Measurements from ENCODE around the gene PLK5. TPM values are rescaled to one million over a fixed set of nuclear protein-coding genes. Genes with fewer than 3 reads are reported as not detected.
"Not testable (repeated sequence)": the region's sequence is repeated elsewhere in the genome, so short reads cannot be mapped to it uniquely, and the experiment has no call there.

The PLK5 gene, protein sequence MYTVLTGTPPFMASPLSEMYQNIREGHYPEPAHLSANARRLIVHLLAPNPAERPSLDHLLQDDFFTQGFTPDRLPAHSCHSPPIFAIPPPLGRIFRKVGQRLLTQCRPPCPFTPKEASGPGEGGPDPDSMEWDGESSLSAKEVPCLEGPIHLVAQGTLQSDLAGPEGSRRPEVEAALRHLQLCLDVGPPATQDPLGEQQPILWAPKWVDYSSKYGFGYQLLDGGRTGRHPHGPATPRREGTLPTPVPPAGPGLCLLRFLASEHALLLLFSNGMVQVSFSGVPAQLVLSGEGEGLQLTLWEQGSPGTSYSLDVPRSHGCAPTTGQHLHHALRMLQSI
- not detected for total RNA-seq
- polyA plus RNA-seq, result not detected
- total RNA-seq, result 0 to 0.60 (median 0.31) reads per million in 6 experiments

DNA sequence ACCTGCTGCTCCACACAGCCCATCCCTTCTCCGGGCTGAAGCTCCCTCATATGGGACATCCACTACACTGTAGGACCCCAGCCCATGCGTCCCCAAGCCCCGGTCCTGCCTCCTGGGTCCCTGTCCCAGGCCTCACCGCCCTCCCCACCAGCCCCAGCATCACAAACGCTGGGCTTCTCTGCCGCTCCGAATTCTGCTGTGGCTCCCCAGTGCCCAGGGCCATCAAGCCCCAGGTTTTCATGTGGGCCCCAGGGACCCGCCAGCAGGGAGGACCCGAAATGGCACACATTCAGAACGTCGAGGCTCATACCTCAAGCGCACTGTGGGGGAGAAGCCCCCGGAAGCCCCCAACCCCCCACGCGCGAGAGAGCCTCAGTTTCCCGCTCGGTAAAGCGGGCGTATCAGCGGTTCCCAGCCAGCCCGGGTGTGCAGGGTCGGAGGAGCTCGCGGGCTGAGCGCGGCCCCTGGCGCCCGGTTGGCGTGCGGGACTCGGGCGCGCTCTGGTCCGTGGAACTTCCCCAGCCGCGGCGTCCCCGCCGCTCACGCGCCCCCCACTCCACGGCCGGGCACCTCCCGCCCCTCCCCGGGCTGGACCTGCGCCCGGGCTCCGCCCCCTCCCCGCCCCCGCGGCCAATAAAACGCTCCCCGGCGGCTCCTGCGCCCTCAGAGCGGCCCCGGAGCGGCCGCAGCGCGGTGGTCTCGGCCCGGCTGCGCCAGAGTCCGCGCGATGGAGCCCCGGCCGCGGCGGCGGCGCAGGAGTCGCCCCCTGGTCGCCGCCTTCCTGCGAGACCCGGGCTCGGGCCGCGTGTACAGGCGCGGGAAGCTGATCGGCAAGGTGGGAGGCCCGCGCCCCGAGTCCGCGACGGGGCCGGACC, at the start of gene PLK5:
Gene PLK5 (plus strand): TSS at position 666 of the 875 bp plus-strand sequence. CDS start 2,920 bp downstream, outside the sequence.
- POLR2A ChIA-PET, result interaction anchor here (0.5 to 0.6 kb wide), 2 partner anchors 11 to 240 kb away, joined by 3 to 4 read pairs; no protein-coding TSS in a partner anchor
- Mint-ChIP-seq H3K27me3 (peaks cover 19 to 56% (median 32%) of the 10 kb centered on the region in 5 donors), H3K4me3 (peak within 1 kb of the TSS in 8 of 10 donors; percentile 18 to 70 (median 44)), H3K9me3 (peaks cover 0 to 1% (median 0%) of the 10 kb centered on the region in 9 donors), H3K27ac (no peak within 1 kb of the TSS), H3K36me3 (peaks cover 0 to 7% (median 2%) of the 10 kb centered on the region in 3 donors), H3K4me1 (peaks cover 6 to 11% (median 9%) of the 10 kb centered on the region in 4 donors)
- ATAC-seq, result peak in 1 of 2 donors; percentile 23
- DNase-seq, result no peak

DNA sequence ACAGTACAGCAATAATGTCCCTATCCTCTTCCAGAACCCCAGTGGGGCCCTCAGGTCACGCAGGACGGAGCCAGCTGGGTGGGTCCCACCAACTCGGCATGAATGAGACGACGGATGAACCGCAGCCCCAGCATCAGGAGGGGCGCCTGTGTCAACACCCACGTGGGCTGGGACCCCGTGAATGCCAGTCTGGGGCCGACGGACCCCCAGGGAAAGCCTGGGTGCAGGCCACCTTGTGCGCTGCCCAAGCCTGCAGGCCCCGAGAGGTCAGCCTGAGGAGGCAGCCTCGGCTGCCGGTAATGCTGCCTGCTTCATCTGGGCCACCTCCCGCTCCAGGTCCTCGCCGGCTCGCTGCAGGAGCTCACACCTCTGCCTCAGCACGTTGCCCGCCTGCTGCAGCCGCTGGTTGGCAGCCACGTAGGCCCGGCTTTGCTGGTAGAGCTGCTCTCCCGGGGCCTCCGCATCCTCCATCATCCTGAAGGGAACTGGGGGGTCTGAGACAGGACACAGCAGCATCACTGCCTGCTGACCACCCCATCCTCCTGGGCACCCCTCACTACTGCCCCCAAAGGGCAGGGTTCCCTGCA, 49.0 kb upstream of the PLK5 start:
- POLR2A ChIA-PET, result interaction anchor here (1.1 kb wide), 1 partner anchor 16 kb away, joined by 3 read pairs; the partner anchor contains the start of gene REEP6
- Mint-ChIP-seq H3K4me3 (peak overlapping the region in 1 of 10 donors; percentile 51), H3K27me3 (no peaks in the 10 kb centered on the region), H3K9me3 (no peaks in the 10 kb centered on the region), H3K4me1 (peaks cover 14 to 39% (median 30%) of the 10 kb centered on the region in 4 donors), H3K36me3 (peaks cover 0 to 9% (median 2%) of the 10 kb centered on the region in 3 donors), H3K27ac (peak overlapping the region in 1 of 10 donors; percentile 51)
- DNase-seq (no peak), ATAC-seq (no peak)

DNA sequence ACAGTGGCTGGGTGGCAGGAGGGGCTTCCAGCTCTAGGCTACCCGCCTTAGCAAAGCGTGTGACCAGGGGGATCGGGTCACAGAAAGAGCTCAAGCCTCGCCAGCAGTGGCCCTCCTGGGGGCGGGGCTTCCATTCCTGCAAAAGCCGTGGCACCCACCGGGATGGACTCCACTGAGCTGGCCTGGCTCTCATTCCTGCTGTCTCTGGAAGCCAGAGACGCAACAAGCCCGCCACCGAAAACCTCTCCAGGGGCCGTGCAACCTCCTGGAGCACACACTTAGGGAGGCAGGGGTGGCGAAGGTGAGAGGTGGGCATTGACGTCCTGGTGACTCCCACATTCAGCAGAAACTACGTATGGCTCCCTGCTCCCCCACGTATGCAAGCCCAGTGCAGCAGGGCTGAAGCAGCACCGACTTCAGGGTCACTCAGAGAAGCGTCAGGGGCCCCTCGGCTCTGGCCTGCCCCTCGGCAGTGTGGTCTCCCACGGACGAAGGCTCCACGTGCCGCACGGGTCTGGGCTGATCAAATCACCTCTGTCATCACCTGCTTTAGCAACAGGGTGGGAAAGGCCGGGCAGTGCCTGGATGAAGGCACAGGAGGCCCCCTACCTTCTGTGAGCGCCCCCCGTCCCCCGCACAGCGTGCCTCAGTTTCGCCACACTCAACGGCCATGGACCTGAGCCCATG, 48.0 kb upstream of the PLK5 start:
- Mint-ChIP-seq H3K27me3 (no peaks in the 10 kb centered on the region), H3K36me3 (peaks cover 0 to 9% (median 2%) of the 10 kb centered on the region in 3 donors), H3K27ac (peak overlapping the region in 1 of 10 donors; percentile 32), H3K4me1 (peaks cover 13 to 37% (median 26%) of the 10 kb centered on the region in 4 donors), H3K9me3 (no peaks in the 10 kb centered on the region), H3K4me3 (no peak overlapping the region)
- POLR2A ChIA-PET, result no interaction called here
- peak in 1 of 10 donors; percentile 18 for DNase-seq
- ATAC-seq, result no peak

DNA sequence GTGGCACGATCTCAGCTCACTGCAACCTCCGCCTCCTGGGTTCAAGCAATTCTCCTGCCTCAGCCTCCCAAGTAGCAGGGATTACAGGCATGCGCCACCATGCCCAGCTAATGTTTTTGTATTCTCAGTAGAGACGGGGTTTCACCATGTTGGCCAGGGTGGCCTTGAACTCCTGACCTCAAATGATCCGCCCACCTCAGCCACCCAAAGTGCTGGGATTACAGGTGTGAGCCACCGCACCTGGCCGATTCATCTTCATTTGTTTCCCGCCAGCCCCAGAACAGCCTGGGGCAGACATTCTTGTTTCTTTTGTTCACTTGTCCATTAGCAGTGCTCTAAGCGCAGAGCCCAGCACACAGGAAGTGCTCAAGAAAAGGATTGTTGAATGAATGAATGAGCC, 46.8 kb upstream of the PLK5 start:
- not testable (repeated sequence) for H3K9me3 Mint-ChIP-seq, ATAC-seq, H3K27me3 Mint-ChIP-seq, DNase-seq, H3K36me3 Mint-ChIP-seq
- Mint-ChIP-seq H3K27ac (peak overlapping the region in 2 of 10 donors; percentile 29 to 43), H3K4me1 (peaks cover 11 to 29% (median 19%) of the 10 kb centered on the region in 4 donors), H3K4me3 (peak overlapping the region in 8 of 10 donors; percentile 18 to 86 (median 60))
- POLR2A ChIA-PET, result interaction anchor here (0.6 kb wide), 1 partner anchor 14 kb away, joined by 3 read pairs; the partner anchor contains the start of gene REEP6

DNA sequence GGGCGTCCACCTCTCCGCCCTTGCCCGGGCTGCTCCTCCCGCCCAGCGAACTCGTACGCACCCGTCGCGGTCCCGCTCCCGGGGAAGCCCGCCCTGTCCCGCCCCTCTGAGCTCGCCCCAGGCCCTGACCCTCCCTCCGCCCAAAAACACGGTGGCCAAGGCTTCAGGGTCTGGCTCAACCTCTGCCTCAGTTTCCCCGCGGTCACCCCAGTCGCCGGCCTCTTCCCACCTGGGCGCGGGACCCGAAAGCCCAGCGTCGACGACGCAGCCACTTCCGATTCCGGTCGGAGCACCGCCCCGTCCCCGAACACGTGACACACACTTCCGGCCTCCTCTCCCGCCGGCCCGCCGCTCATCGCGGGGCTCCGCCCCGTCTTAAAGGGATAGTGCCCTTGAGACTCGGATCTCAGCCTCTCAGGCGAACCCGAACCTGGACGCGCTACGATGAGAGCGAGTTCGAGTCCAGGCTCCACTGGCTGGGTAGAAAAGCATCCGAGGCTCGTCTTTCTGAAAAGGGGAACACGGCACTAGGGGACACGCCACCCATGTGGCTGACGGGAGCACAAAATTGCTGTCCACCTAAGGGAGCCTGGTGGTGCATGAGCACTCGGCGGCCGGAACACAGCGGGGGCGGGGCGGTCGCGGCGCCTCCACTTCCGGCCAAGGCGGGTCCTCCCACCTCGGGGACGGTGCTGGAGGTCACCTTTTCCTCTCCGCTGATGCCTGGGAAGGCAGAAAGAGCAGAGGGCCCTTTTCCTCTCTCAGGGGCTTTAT, 44.8 kb upstream of the PLK5 start, which contains the start of gene C19orf25:
Gene C19orf25 (minus strand): TSS at position 282 of the 774 bp plus-strand sequence. CDS start 312 bp downstream, outside the sequence.
- peaks cover 0 to 9% (median 2%) of the 10 kb centered on the region in 3 donors for H3K36me3 Mint-ChIP-seq
- no peaks in the 10 kb centered on the region for H3K9me3 Mint-ChIP-seq
- H3K27me3 Mint-ChIP-seq, result no peaks in the 10 kb centered on the region
- H3K4me3 Mint-ChIP-seq, result peak within 1 kb of the TSS; percentile 96 to 100 (median 98)
- peak within 1 kb of the TSS; percentile 93 to 99 (median 97) for H3K27ac Mint-ChIP-seq
- ATAC-seq, result peak; percentile 96 to 98
- peak; percentile 82 to 94 (median 86) for DNase-seq
- POLR2A ChIA-PET, result interaction anchor here (0.6 to 2.3 kb wide), 3 partner anchors 12 to 74 kb away, joined by 3 to 14 read pairs (median 3); partner anchors contain the start of gene REEP6
- H3K4me1 Mint-ChIP-seq, result peaks cover 7 to 24% (median 16%) of the 10 kb centered on the region in 4 donors

DNA sequence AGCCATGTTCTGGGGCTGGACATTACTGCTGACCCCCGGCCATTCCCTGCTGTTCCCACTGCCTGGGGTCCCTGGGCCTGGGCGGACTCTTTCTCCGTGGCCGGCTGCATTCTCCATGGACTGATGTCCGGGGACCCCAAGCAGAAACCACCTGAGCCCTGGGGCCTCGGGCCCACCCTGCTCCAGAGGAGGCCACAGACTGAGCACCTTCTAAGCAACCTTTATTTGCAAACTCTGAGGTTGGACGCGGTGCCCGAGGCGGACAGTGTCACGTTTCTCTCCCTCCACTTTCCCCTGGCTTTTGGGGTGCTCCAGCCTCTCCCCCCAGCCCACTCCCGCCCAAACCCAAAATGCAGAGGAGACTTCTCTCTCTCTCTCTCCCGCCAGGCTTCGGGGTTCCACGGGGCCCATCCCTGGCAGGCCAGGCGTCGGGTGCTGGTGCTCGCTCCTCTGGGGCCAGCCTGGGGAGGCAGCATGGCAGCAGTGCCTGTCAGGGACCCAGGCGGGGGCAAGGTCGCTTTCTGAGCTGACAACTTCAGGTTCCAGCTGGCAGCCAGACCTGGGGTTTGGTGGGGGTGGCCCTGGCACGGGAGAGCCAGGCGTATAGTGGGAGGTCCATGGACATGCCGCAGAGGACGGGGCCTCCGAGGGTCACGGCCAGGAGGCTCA, 42.5 kb upstream of the PLK5 start:
- Mint-ChIP-seq H3K36me3 (peaks cover 0 to 9% (median 2%) of the 10 kb centered on the region in 3 donors), H3K4me1 (peaks cover 7 to 24% (median 15%) of the 10 kb centered on the region in 4 donors), H3K27ac (no peak overlapping the region), H3K27me3 (no peaks in the 10 kb centered on the region), H3K4me3 (no peak overlapping the region), H3K9me3 (no peaks in the 10 kb centered on the region)
- peak in 1 of 10 donors; percentile 53 for DNase-seq
- POLR2A ChIA-PET, result interaction anchor here (1.2 kb wide), 1 partner anchor 10 kb away, joined by 3 read pairs; the partner anchor contains the start of gene REEP6
- ATAC-seq, result no peak

DNA sequence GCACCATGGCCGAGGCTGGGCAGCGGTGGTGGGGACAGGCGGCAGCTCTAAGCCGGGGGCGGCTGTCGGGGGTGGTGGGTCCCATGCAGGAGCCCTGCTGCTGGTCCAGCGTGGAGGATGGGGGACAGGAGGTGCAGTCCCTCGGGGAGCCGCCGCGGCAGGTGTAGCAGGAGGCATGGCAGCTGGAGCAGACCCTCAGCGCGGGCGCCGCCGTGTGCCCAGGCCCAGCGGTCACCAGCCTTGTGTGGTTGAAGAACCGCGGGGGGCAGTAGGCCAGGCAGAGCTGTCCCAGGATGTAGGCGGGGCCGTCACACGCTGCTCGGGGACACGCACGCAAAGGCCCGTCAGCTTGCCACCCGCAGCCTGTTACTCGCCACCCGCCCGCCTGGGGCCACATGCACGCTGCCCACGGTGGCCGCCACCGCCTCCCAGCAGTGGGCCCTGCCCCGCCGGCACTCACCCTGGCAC, 42.0 kb upstream of the PLK5 start:
- H3K27ac Mint-ChIP-seq, result no peak overlapping the region
- ATAC-seq, result no peak
- peaks cover 0 to 7% (median 2%) of the 10 kb centered on the region in 3 donors for H3K36me3 Mint-ChIP-seq
- POLR2A ChIA-PET, result interaction anchor here (1.2 kb wide), 1 partner anchor 9 kb away, joined by 3 read pairs; the partner anchor contains the start of gene REEP6
- H3K27me3 Mint-ChIP-seq, result no peaks in the 10 kb centered on the region
- H3K4me3 Mint-ChIP-seq, result no peak overlapping the region
- peak in 1 of 10 donors; percentile 47 for DNase-seq
- peaks cover 7 to 20% (median 12%) of the 10 kb centered on the region in 4 donors for H3K4me1 Mint-ChIP-seq
- H3K9me3 Mint-ChIP-seq, result no peaks in the 10 kb centered on the region

DNA sequence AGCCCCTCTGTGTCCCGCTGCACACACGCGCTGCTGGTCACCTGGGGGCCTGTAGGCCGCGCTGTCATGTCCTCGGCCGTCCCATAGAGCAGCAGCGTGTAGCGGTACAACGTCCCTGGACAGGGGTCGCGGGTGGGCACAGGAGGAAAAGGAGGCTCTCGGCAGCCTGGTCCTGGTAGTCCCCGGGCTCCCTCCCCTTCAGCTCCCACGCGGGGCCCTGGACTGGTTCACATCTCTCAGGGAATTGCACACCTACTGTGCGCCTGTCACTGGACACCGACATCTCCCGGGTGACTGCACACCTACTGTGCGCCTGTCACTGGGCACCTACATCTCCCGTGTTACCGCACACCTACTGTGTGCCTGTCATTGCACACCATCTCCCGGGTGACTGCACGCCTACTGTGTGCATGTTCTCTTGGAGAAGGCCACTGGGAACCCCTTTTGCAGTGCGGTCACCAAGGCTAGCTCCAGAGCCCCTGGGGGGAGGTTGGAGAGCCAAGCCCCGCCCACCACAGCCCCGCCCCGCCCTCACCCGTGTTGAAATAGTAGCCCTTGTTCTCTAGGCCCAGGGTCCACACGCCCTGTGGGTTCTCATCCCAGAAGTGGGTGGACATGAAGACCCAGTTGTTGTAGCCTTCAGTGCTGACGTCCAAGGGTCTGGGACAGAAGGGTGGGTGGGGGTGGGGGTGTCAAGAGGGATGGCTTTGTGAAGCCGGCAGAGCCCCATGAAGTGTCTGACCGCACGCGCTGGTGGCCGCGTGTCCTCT, 41.3 kb upstream of the PLK5 start:
- POLR2A ChIA-PET, result interaction anchor here (1.2 kb wide), 1 partner anchor 9 kb away, joined by 3 read pairs; the partner anchor contains the start of gene REEP6
- Mint-ChIP-seq H3K4me1 (peaks cover 5 to 14% (median 9%) of the 10 kb centered on the region in 4 donors), H3K9me3 (no peaks in the 10 kb centered on the region), H3K36me3 (peaks cover 0 to 2% (median 2%) of the 10 kb centered on the region in 3 donors), H3K27me3 (no peaks in the 10 kb centered on the region), H3K27ac (peak overlapping the region in 1 of 10 donors; percentile 11), H3K4me3 (peak overlapping the region in 1 of 10 donors; percentile 10)
- DNase-seq (peak in 1 of 10 donors; percentile 26), ATAC-seq (no peak)

DNA sequence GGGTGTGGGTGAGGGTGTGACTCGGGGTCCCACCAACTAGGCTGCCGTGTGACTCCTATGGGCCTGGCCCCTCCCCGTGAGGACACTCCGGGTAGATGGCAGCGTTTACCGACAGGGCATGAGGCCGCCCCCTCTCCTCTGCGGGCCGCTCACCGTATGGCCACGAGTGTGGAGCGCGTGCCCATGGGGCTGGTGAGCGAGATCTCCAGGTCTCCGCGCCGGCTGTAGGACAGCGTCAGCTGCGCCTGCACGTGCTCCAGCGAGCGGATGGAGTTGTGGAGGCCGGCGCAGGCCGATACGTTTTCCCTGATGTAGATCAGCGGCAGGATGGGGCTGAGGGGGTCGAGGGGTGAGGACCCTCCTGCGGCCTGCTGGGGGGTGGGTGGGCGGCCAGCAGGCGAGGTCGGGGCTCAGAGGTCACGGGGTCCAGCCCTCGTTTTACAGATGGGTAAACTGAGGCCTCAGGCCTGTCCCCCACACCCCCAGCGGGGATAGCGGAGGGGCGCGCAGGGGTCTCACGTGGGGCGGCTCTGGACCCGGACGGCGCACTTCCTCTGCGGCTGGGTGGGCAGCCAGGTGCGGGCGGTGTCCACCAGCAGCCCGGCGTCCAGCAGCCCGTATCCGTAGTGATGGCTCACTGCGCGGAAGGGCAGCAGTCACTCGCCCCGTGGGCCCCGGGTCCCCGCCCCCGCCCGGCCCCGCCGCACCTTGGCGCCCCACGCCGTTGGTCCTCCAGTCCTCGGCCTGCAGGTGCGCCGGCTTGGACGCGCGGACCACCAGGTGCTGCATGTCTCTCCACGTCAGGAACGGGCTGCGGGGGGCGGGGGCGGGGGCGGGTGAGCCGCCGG, 40.5 kb upstream of the PLK5 start:
- no peaks in the 10 kb centered on the region for H3K27me3 Mint-ChIP-seq
- H3K4me1 Mint-ChIP-seq, result peaks cover 5 to 8% (median 6%) of the 10 kb centered on the region in 4 donors

More for the DNA sequence above, 40.5 kb upstream of the PLK5 start:
- H3K9me3 Mint-ChIP-seq, result no peaks in the 10 kb centered on the region
- ATAC-seq (no peak), DNase-seq (peak in 1 of 10 donors; percentile 46)
- peaks cover 0 to 2% (median 2%) of the 10 kb centered on the region in 3 donors for H3K36me3 Mint-ChIP-seq
- H3K4me3 Mint-ChIP-seq, result no peak overlapping the region
- H3K27ac Mint-ChIP-seq, result no peak overlapping the region
- POLR2A ChIA-PET, result no interaction called here
